GM18502 (cell line): ENCODE data around the gene LBP.
"Not testable (repeated sequence)": the region's sequence is repeated elsewhere in the genome, so short reads cannot be mapped to it uniquely, and the experiment has no call there.

Experiments used
- ATAC-seq: cut with Tn5 transposase; IDR thresholded peaks from one replicate; pipeline ENCODE4 v1.9.1; 2021; ENCODE audit warnings: mild to moderate bottlenecking; ENCODE audit not compliant: unreplicated experiment, poor library complexity

LBP gene

DNA sequence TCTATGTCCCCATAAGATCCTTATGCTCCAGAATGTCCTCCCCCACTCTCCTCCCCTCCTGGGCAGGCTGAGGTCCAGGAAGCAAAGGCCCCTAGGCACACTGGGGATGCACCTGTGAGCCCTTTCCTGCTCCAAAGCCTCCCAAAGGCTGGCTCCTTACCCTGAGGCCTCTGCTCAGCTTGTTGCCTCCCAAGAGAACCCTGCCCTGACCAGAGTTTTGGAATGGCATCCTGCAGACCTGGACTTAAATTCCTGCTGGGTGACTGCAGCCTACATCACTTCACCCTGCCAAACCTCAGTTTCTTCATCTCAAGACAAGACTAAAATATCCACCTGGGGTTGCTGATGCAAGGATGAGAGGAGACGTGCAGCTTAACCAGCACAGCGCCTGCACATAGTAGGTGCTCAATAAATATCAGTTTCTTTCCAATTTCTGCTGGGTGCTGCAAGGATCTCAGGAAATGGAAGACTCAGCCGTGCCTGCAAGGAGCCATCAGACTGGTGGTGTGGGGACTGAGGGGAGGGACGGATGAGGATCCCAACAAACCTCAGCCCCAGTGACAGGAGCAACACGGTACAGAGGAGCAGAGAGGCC, 2.1 kb upstream of the LBP start:
- no peak for ATAC-seq

DNA sequence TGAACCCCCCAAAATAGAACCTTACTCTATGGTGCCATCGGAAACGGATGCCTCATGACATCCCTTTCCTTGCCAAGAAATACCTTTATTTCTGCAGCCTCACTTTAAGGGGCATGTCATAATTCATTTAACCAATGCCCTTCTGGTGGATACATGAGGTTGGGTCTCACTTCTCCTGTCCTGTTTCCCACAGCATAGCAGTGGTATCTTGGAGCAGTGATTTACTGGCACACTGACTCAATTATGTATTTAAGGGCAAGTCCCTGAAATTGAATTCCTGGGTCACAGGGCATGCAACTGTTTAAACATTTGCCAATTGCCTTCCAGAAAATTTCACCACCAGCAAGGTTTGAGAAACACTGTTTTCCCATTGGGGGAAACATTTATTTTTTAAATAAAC, 639 bp upstream of the LBP start:
- ATAC-seq: no peak

- ATAC-seq: no peak
These were observed 459 bp downstream of the LBP start for GRCh38 chr20:38346741-38347140.

GRCh38 chr20:38349856-38350255, 3.6 kb downstream of the LBP start:
- no peak for ATAC-seq

GRCh38 chr20:38350879-38351775, 4.8 kb downstream of the LBP start:
- ATAC-seq: no peak

DNA sequence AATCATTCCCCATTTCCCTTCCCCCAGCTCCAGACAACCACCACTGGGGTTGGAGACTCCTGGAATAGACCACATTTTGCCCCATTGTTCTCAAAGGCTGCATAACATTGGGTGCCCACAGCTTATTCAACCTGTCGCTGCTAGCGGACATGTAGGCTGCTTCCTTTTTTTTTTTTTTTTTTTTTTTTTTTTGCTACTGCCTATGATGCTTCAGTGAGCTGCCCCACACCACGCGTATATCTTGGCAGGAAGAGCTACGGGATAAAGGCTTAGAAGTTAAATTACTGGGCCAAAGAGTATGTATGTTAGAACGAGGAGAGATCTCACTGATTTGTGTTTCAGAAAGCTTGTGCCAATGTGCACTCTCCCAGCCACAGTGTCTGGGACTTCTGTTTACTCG, 7.0 kb downstream of the LBP start:
- no peak for ATAC-seq

- ATAC-seq: no peak
These were observed 7.9 kb downstream of the LBP start for GRCh38 chr20:38354227-38354626.

- ATAC-seq: no peak
These were observed 9.1 kb downstream of the LBP start for GRCh38 chr20:38355161-38356012.

- ATAC-seq: no peak
These were observed 11.4 kb downstream of the LBP start for GRCh38 chr20:38357653-38358207.

DNA sequence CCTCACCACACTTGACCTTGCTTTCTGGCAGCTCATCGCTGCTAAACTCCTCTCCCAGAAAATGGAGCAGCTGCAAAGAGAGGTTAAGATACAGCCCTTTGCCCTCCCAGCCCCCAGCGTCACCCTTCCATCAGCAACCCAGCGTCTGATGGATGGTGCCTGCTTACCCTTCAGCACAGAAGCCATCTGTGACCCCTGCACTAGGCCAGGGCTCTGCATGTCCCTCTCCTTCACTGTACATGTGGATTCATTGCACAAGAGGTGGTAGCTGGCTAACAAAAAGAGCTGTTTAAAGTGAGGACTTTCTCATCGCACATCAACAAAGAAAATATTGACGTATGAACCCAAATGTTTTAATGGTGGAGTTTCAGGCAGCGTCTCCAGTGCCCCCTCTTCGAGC, 12.3 kb downstream of the LBP start:
- no peak for ATAC-seq

DNA sequence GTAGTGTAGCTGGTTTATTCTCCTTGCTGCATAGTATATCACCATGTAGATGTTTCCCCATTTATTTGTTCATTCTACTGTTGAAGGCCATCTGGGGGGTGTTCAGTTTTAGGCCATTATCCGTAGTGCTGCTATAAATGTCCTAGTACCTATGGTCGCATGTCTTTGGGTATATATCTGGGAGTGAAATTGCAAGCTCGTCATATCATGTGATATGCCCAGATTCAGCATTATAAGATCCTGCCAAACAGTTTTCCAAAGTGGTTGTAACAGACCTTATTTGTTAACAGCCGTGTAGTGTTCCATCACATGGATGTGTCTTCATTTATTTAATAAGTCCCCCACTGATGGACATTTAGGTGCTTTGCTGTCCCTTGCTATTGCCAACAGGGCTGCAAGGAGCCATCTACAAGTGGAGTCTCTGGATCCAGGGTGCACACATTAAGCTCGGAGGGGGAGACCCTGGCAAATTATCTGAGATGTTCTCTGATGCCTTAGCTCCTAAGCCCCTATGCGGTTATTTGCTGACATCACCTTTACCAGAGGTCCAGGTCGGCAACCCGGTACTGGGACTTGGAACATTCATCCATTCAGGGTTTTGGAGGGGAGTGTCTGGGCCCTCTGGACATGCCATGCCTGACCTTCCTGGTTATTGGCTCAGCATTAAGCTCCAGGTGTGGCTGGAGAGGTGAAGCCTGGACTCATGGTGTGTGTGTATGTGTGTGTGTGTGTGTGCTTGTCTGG, 16.9 kb downstream of the LBP start:
- ATAC-seq: no peak

DNA sequence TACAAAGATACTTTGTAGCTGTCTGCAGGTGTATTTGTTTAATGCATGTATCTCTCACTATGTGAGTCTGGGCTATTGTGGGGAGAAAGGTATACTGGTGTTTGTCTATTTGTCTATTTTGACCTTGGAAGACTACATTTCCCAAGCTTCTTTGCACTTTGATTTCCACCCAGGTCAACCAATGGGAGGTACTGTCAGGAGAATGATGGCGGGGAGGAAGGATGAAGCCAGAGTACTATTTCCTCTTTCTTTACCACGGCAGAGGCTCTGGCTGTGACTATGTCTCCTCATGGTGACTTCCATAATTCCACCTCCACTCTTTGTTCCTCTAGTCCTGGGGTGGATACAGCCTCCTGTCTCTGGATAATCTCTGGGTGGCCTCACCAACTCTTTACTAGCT, 23.1 kb downstream of the LBP start:
- ATAC-seq: no peak

- ATAC-seq: no peak
These were observed 26.5 kb downstream of the LBP start for GRCh38 chr20:38372806-38373205.

DNA sequence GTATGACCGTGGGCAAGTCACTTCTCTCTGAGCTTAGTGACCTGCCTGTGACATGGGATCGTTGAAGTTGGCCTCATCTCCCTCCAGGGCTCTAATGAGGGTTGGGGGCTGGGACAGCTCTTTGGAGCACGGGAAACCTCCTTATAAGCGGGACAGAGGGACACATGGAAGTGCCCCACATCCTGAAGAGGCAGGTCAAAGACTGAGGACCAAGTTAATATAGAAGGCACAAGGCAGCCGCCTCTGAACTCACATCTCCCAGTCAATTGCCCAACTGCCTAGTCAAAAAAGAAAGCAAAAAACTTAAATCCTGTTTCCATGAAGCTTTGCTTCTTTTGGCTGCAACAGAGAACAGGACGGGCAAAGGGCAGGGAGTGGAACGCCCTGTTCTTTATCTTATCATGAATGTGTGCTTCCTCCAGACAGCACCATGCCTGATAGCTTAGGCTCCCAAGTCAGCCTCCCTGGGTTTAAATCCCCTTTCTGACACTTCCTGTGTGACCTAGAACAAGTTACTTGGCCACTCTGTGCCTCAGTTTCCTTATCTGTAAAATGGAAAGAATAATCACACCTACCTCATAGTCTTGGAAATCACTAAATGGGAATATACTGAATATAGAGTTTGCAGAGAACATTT, 27.1 kb downstream of the LBP start:
- ATAC-seq: no peak

GRCh38 chr20:38373898-38374297, 27.6 kb downstream of the LBP start:
- ATAC-seq: no peak

- ATAC-seq: no peak
These were observed 30.9 kb downstream of the LBP start for GRCh38 chr20:38377039-38377685.

- ATAC-seq: not testable (repeated sequence)
These were observed 31.6 kb downstream of the LBP start for GRCh38 chr20:38377838-38378237.

GRCh38 chr20:38383147-38383546, 36.9 kb downstream of the LBP start:
- no peak for ATAC-seq

DNA sequence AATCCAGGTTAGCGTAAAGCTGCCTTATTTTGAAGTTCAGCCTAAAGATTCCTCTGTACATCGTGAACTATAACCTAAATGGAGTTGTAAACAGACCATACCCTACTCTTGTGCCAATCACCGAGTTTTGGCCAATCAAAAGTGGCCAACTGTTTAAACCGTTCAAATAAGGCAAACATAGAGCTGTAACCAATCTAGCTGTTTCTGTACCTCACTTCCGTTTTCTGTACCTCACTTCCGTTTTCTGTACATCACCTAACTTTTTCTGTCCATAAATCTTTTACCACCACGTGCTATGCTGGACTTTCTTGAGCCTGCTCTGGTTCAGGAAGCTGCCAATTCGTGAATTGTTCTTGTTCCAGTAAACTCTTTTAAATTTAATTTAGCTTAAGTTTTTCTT, 39.7 kb downstream of the LBP start:
- ATAC-seq: no peak
